ENCODE measurements around the gene TEF. TPM values are rescaled to one million over a fixed set of nuclear protein-coding genes. Genes with fewer than 3 reads are reported as not detected.
A peak's percentile ranks its signal among the peaks of the same experiment; 100 is the strongest.

TEF gene
- total RNA-seq, 1 donor, result 8.6 TPM

DNA sequence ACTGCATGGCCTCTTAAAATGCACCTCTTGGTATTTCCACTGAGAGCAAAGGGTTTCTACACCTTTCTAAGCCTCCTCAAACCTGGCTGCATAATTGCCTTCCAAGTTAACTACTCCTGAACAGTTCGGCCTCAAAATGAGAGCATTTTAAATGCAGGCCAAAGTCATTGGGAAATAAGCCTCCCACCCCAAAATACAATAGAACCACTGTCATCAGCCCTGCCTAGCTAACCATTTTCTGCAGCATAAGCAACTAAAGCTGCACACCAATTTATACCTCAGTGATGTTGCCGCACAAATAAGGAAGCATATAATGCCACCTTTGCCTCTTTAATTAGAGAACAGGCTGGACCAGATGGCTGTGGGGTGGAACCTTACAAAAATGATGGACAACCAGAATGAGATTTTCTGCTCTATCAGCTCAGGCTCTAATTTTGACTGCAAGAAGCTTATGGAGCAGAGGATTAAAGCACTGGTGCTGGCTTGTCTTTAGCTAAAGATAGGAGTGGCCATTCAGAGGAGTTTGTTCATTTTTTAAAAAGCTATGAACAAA lies 60.6 kb downstream of the TEF start:
- H3K4me3 ChIP-seq (ENCODE audit: low read depth, low read length), result no peak overlapping the region
- no peak for DNase-seq (ENCODE audit: low read depth)
- TF ChIP-seq, protein P1, sequence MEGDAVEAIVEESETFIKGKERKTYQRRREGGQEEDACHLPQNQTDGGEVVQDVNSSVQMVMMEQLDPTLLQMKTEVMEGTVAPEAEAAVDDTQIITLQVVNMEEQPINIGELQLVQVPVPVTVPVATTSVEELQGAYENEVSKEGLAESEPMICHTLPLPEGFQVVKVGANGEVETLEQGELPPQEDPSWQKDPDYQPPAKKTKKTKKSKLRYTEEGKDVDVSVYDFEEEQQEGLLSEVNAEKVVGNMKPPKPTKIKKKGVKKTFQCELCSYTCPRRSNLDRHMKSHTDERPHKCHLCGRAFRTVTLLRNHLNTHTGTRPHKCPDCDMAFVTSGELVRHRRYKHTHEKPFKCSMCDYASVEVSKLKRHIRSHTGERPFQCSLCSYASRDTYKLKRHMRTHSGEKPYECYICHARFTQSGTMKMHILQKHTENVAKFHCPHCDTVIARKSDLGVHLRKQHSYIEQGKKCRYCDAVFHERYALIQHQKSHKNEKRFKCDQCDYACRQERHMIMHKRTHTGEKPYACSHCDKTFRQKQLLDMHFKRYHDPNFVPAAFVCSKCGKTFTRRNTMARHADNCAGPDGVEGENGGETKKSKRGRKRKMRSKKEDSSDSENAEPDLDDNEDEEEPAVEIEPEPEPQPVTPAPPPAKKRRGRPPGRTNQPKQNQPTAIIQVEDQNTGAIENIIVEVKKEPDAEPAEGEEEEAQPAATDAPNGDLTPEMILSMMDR (IDR thresholded peaks at IDR 0.05; ENCODE audit: insufficient read depth, low read depth, low read length), result no peak

DNA sequence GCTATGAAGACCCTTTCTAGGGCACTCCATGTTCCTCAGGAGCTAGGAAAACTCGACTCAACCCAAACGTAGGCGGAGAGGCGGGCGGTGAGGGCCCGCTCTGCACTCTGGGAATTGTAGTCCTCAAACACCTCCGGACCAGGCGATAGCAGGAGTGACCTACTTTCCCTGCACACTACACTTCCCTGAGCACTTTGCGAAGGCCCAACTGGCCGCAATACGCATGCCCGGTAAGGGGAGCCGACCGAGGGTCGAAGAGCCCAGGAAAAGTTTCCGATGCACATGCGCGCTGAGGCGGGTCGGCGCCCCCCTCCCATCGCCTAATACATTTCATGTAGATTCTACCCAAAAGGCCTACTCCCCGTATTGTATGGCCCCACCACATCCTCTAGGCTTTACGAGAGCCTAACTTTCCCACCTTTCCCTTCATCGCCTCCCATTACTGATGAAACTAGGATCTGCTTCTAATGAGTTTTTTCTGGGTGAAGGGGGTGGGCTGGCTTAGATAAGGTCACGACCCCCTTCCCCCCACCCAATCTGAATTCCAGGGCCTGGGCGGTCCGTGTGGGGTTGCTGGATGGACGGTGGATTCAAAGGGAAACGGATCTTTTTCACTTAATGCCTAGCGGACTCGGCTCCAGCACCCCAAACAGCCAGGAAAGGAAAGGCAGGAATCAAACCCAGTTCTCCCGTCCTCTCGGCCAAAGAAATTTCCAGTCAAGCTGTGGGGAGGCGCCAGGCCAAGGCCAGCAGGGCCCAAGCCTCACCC lies 62.8 kb downstream of the TEF start:
- DNase-seq (ENCODE audit: low read depth), result peak; percentile 99
- TF ChIP-seq, protein P1 (IDR thresholded peaks at IDR 0.05; ENCODE audit: insufficient read depth, low read depth, low read length), result no peak

DNA sequence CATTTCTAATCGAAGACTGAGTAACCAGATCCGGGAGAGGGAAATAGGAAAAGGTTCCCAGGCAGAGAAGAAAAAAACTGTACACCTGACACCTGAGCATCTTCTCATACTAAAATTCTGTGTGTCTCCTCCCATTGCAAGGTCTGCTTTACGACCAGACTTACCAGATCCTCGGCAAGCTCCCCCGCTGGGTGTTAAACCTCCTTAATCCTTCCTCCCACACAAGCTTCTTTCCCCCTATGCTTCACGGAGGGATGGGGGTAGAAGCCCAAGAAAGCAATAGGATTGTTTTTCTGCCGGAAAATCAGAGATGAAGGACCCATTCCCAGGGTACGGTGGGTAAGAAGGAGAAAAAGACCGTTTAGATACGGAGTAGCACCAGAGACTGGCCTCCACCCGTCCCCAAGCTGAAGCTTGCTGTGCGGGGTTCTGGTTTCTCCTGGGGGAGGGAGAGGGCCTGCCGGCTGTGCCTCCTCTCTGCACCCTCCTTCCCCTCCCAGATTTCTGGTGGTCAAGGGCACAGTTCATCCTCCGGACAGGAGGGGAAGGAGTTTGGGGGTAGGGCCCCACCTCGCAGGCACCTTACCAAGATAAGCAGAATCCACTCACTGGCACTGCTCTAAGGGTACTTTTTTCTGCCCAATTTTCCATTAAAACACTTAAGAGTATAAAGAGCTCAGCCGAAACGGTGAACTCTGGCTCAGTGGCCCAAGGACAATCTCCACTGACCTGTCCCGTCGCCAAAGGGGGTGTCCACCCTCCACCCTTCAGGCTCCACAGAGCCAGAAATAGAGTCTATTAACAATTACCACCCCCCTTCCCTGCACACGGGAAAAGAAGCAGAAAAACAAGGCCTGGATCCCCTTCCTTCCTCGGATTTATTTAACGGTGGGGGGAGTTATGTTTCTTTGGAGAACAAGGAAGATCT lies 63.7 kb downstream of the TEF start:
- peak overlapping the region; percentile 100 for H3K4me3 ChIP-seq (ENCODE audit: low read depth, low read length)
- peak; percentile 44 for DNase-seq (ENCODE audit: low read depth)

More for the DNA sequence above, 62.8 kb downstream of the TEF start:
- H3K4me3 ChIP-seq (ENCODE audit: low read depth, low read length), result peak overlapping the region; percentile 100

DNA sequence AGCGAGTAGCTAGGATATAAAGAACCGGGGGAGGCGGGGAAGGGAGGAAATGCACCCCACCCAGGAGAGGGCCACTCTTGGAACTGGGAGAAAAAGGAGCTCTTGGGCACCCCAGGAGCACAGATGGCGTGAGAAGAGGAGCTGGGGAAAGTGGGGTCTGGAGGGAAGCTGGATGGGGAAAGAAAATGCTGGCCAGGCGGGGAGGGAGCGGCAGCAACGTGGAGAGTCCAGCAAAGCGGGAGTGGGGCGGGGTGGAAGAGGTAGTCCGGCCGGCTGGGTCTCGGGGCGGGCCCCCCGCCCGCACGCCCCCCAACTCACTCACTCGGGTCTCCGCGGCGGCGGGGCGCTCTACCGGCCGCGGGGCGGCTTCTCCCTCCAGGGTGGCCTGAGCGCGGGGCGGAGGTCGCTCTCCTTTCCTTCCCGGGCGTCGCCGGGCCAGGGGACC lies 64.3 kb downstream of the TEF start:
- peak overlapping the region; percentile 100 for H3K4me3 ChIP-seq (ENCODE audit: low read depth, low read length)
- TF ChIP-seq, protein P1 (IDR thresholded peaks at IDR 0.05; ENCODE audit: insufficient read depth, low read depth, low read length), result no peak
- DNase-seq (ENCODE audit: low read depth), result peak; percentile 15

More for the DNA sequence above, 63.7 kb downstream of the TEF start:
- TF ChIP-seq, protein P1 (IDR thresholded peaks at IDR 0.05; ENCODE audit: insufficient read depth, low read depth, low read length), result no peak

DNA sequence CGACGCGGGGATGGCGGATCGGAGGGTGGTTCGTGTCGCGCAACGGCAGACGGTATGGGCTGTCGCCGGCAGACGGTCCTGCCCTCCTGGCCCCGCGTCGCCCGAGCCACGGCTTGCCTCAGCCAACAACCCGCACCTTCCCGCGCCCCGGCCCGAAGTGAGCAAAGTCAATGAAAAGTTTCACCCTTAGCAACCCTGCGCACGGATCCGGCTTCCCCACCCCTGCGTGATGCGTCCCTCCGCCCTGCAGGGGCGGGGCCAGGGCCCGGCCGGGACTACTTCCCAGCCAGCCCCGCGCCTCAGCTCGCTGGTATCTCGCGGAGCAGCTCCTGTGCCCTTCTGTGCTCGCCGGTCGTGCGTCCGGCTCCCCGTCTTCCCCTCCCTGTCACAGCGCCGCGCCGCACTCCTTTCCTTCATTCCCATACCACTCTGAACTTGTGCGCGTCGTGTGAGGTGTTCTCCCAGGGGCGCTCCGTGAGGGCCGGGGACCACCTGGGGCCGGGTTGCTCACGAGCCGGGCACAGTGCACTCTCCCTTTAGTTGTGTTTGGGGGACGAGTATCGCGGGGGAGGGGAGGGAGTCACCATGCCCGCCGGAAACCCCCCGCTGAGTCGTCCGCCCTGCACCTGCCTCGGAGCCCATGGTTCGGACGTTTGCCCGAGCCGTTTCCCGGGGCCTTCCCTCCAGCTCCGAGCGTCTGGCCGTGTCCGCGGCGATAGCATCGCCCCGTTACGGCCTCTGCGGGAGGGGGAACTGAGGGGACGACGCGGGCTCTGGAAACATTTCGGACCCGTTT lies 65.1 kb downstream of the TEF start, which contains the start of gene TOB2:
TSS of gene TOB2 (minus strand) at position 163 of the 796 bp plus-strand sequence. CDS start 9,456 bp downstream, outside the sequence.
- H3K4me3 ChIP-seq (ENCODE audit: low read depth, low read length), result peak within 1 kb of the TSS; percentile 100
- DNase-seq (ENCODE audit: low read depth), result peak; percentile 97
- TF ChIP-seq, protein P1 (IDR thresholded peaks at IDR 0.05; ENCODE audit: insufficient read depth, low read depth, low read length), result no peak
